Inflammatory macrophage (primary cell): ENCODE data around the gene SLC17A3.
A peak's percentile ranks its signal among the peaks of the same experiment; 100 is the strongest.

Source experiments
- DNase-seq, 2 donors: peaks; one replicate each; pipeline ENCODE4 v3.0.0-alpha.2; 2020 to 2022

SLC17A3 gene

DNA sequence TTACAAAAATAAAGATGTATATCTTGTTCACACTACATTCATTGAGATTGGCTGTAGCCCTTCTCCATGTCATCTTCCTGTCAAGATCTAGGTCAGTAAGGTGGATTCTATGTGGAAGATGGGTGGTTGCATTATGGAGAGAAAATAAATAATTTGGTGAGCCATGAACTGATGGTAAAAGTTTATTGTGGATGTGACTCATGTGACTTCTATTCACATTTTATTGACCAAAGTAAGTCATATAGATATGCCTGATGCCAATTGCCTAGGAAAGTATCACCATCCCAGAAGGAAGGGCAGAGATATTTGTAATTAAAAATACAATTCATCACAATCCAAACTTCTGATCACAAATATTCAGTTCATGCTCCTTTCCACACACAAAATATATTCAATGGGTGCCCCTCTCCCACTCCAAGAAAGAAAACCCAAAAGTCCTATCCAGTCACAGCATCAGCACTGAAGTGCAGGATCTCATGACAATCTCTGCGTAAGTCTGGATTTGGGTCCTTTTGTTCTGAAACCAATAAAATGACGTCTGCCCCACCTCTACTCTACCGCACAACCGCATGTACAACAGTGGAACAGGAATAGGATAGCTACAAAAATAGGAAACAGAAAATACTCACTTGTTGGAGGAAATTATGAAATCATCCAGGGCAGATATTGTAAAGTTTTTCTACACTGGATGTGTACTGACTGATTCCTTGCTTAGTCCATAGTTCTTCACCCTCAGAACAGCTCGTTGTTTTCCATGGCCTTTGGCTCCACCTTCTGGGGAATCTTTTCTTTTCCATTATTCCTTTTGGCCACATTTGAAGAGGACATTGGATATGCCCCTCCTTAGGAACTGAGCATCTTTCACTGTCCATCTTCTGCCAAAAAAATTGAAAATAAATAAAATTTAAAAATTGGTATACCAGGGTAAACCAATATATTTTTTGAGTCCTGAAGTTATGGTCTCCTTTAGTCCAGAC lies 16.1 kb upstream of the SLC17A3 start:
- DNase-seq: peak; percentile 41 to 60

- DNase-seq: no peak
Observed at GRCh38 chr6:25888626-25889025, 14.6 kb upstream of the SLC17A3 start.

- no peak for DNase-seq
Observed at GRCh38 chr6:25886066-25886465, 12.0 kb upstream of the SLC17A3 start.

DNA sequence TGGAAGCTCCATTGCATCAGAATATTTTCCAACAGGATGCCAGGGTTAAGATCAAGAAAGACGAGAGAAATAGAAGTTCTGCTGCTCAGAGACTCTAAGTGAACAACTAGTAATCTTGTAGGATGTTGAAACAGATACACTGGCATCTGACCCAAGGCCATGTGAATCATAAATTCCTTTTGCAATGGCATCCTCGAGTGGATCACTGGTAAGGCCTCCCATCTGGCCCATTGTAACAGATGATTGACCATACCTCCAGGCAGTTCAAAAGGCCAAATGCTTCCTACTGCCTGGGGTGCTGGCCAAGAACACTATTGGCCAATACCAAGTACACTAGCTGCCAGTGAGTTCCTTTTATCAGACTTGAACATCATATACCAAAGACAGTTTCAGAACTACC lies 9.9 kb upstream of the SLC17A3 start:
- peak; percentile 62 to 80 for DNase-seq

- no peak for DNase-seq
Observed at GRCh38 chr6:25883536-25883935, 9.5 kb upstream of the SLC17A3 start.

GRCh38 chr6:25882051-25882496 lies 8.0 kb upstream of the SLC17A3 start:
- peak in 1 of 2 donors; percentile 30 for DNase-seq

DNA sequence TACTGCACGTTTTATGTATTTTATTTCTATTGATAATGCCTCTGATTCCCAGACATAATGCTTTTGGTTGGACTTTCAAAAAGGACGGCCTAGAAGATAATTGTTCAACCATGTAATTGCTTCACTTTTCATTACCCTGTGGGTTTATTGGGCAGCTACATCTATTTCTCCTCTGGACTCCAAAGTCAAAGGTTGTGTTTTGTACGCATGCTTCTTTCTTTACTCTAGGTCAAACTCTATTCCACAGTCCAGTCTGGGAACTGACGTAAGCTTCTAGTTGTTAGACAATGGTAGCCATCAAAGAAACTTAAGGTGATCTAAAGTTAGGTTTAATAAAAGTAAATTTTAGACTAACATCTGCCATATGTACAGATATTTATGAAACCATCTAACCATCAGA lies 6.6 kb upstream of the SLC17A3 start:
- DNase-seq: no peak

DNA sequence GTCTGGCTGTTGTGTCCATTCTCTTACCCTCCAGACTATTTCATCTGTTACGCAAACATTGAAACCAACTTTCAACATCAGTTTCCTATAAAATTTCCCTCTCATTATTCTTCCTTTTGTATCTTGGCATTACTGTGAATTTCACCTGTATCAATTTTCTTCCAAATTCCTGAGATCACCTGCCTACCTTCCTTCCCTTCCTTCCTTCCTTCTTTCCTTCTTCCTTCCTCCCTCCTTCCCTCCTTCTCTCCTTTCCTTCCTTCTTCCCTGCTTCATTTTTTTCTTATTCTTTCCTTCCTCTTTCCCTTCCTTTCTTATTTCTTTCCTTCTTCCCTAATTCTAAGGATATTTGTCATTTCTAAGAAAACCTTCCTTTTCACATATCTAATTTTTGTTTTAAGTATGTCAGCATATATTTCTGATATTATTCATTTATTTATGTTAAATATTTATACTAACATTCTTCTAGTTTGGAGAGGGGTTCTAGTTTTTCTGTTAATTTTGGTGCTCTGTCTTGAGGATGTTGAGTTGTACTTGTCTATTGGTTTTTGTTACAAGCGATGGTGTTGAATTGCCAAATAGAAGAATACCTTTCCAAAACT lies 4.8 kb upstream of the SLC17A3 start:
- DNase-seq: no peak

DNA sequence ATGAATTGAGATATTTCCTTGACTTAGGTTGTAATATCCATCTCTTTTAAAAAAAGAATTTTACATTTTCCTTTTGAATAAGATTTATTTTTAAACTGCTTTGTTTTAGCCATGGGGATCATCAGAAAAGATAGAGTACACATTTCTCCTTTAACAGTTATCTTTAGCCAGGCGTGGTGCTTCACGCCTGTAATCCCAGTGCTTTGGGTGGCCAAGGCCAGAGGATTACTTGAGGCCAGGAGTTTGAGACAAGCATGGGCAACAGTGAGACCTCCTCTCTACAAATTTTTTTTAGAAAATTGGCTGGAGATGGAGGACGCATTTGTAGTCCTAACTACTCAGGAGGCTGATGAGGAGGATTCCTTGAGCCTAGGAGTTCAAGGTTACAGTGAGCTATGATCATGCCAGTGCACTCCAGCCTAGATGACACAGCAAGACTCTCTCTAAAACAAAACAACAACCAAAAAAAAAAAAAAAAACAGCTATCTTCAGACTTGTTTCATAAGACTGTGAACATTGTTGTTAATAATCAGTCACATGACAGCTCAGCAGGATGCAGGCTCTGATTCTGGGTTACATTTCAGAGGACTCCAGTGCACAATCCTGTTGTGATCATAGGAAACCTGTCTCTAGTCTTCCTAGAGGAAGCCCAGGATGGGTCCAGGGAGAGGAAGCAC lies 2.0 kb upstream of the SLC17A3 start:
- DNase-seq: peak; percentile 3 to 22

DNA sequence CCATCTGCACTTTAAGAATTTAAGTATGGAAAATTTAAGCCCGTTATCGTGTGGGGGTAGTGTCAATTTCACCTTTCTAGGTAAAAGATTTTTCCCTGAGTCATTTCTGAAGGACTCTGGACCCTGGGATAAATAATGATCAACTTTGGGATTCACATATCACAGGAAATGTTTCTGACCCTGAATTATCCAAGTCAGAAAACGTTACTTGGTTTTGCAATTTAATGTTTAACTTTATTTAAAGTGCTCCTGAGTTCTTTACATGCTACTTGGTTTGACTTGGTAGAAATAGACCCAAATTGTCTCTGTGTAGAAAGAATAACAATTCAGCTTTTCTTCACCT lies 1.5 kb upstream of the SLC17A3 start:
- no peak for DNase-seq

DNA sequence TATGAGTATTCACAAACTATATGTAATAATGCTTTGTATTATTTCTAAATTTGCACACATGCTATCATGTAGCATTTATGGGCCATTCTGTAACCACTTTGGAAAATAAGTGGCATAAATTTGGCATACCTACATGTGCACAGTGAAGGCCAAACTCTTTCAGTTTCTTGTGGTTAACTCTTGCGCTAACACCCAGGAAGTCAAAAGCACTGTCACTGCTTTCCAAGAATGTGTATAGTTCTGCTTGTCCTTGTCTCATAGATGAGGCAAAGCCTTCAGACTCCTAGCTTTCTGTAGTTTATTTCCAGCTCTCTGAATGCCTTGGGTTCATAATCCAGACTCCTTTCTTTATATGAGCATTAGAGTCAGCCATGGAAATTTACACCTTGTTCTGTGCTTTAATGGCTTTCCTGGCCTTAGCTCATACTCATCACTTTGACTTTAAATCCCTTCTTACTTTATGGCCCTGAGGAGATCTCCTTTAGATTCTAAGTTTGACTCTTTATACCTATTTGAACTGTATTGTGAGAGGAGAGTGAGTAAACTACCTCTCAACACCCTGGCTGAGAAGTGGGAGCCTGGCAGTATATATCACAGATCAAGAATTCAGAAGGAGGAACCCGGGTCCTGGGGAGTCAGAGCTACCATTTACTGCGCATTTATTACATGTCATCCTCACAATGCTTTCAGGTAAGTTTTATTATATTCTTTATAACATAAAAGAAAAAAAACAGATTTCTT lies 949 bp upstream of the SLC17A3 start:
- DNase-seq: peak; percentile 53 to 60

DNA sequence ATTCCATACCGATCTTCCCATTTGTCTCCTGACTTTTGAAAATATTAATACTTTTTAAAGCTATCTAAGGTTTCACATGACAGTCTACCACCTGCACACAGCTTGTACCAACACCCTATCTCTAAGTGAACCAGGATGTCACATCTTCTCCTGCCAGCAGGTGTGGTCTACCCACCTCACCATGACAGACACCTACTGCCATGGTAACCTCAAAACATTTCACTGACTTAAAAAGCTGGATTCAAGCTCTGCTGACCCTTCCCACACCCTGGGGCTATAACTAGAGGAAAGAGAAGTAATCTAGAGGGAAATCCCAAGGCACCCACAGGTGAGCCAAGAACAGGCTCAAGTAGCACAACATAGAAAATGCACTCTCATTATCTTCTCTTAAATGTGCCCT lies 1.2 kb downstream of the SLC17A3 start:
- DNase-seq: no peak

- DNase-seq: no peak
Observed at GRCh38 chr6:25869840-25870239, 4.2 kb downstream of the SLC17A3 start.

- no peak for DNase-seq
Observed at GRCh38 chr6:25868436-25869183, 5.4 kb downstream of the SLC17A3 start.

GRCh38 chr6:25866011-25866410 lies 8.0 kb downstream of the SLC17A3 start:
- DNase-seq: no peak

DNA sequence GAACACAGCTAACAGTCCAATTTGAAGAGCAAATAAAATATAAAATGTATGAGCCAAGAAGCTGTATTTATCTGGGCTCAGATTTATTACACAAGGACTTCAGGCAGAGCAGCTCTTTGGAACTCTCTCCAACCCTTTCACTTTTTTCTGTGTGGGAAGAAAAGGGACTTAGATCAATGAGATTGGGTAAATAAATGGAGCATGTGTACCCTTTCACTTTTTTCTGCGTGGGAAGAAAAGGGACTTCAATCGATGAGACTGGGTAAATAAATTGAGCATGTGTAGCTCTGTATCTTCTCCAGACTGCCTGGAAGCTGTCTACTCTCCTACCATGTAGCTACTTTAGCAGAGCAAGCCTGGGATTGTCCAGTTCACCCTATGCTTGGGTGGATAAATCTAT lies 10.7 kb downstream of the SLC17A3 start:
- DNase-seq: no peak

- no peak for DNase-seq
Observed at GRCh38 chr6:25862199-25862598, 11.8 kb downstream of the SLC17A3 start.

- no peak for DNase-seq
Observed at GRCh38 chr6:25852756-25853155, 21.3 kb downstream of the SLC17A3 start.

- DNase-seq: no peak
Observed at GRCh38 chr6:25851961-25852360, 22.1 kb downstream of the SLC17A3 start.

GRCh38 chr6:25844518-25844917 lies 29.5 kb downstream of the SLC17A3 start:
- DNase-seq: no peak

GRCh38 chr6:25842526-25842925 lies 31.5 kb downstream of the SLC17A3 start:
- no peak for DNase-seq
